OCI-LY3 (cell line): ENCODE measurements around the gene CMSS1.

Experiments used
- H2AFZ ChIP-seq: fragments of 200-600, 300-600 bp; shearing (Covaris generic); 2 replicates; pipeline ENCODE4 v1.6.0; 2014; ENCODE audit warnings: antibody characterized with exemption, low read depth, low read length
- H3K27ac ChIP-seq: fragments of 200-600, 300-600 bp; sonication (generic); 2 replicates; pipeline ENCODE4 v1.5.1; 2014; ENCODE audit warnings: mild to moderate bottlenecking, low read length, moderate library complexity, mixed read lengths
- H3K27me3 ChIP-seq: fragments of 200-600, 300-600 bp; sonication (generic); 2 replicates; pipeline ENCODE4 v1.6.1; 2014; ENCODE audit warnings: low read depth, low read length, mixed read lengths
- H3K36me3 ChIP-seq: fragments of 200-600, 300-600 bp; sonication (generic); replicated peaks from 2 replicates; pipeline ENCODE3; 2014; ENCODE audit warnings: low read depth, low read length, mixed read lengths
- H3K4me1 ChIP-seq: fragments of 300-600, 200-600 bp; sonication (generic); 2 replicates; pipeline ENCODE4 v1.6.1; 2014; ENCODE audit warnings: low read length, mixed read lengths
- H3K4me2 ChIP-seq: fragments of 200-600, 300-600 bp; sonication (generic); 2 replicates; pipeline ENCODE4 v1.6.1; 2014; ENCODE audit warnings: low read length, mixed read lengths
- H3K4me3 ChIP-seq: fragments of 300-600, 200-600 bp; sonication (generic); 2 replicates; pipeline ENCODE4 v1.5.1; 2014; ENCODE audit warnings: antibody characterized with exemption, mild to moderate bottlenecking, low read length, moderate library complexity
- H3K79me2 ChIP-seq: fragments of 300-600, 200-600 bp; shearing (Covaris generic); 2 replicates; pipeline ENCODE4 v1.6.1; 2014; ENCODE audit warnings: mild to moderate bottlenecking, low read length, mixed read lengths
- H3K9ac ChIP-seq: fragments of 300-600, 200-600 bp; shearing (Covaris generic); 2 replicates; pipeline ENCODE4 v1.6.0; 2014; ENCODE audit warnings: mild to moderate bottlenecking, low read length, moderate library complexity
- H3K9me3 ChIP-seq: fragments of 200-600, 300-600 bp; shearing (Covaris generic); 2 replicates; pipeline ENCODE4 v1.6.1; 2014; ENCODE audit warnings: low read length, mixed read lengths; ENCODE audit not compliant: insufficient read depth
- H4K20me1 ChIP-seq: fragments of 200-600, 300-600 bp; sonication (generic); 2 replicates; pipeline ENCODE4 v1.6.1; 2016; ENCODE audit warnings: low read length, mixed read lengths; ENCODE audit not compliant: insufficient read depth
- EZH2phosphoT487 ChIP-seq: fragments of 200-600 bp; shearing (Covaris generic); IDR thresholded peaks from 2 replicates; pipeline ENCODE4 v1.6.1; 2018; ENCODE audit warnings: antibody characterized with exemption, mixed run types, low read depth
- TF ChIP-seq, protein P1 (sequence below): fragments of 200-600, 300-600 bp; sonication (generic); IDR thresholded peaks from 2 replicates; pipeline ENCODE4 v1.5.1; 2014; ENCODE audit warnings: antibody characterized with exemption, low read length, low read depth

CMSS1 gene

DNA sequence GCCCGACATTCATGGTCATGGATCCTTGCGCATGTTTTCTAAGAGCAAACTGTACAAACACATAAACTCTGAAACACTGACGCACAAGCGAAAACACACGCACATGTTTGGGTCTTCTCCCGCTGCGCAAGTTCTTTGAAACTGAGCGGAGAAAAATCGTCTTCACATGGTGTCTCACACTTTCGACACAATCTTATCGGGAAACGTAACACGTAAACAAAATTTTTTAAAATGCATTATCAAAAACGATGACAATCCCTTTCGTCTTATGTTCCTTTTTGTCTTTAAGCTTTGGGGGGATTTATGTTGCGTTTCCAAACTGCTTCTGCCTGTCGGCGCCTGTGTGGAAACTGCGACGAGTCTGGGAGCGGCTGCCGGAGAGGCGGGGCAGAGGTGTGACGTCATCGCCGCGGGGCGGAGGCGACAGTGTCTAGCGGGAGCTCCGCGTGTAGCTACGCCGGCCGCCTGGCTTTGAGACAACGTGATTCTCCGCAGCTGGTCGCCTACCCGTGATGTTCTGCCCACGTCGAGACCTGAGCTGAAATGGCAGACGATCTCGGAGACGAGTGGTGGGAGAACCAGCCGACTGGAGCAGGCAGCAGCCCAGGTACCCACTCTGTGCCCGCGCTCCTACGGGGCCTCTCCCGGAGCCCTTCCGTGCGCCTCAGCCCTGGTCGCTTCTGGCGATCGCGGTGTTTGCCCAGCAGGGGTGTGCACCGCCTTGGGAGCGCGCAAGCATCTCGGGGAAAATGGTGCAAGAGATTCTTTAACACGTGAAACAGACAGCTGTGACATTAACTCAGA, at the start of gene CMSS1:
CMSS1 (plus strand) TSS at position 426 of the 804 bp plus-strand sequence.
- TF ChIP-seq, protein P1, sequence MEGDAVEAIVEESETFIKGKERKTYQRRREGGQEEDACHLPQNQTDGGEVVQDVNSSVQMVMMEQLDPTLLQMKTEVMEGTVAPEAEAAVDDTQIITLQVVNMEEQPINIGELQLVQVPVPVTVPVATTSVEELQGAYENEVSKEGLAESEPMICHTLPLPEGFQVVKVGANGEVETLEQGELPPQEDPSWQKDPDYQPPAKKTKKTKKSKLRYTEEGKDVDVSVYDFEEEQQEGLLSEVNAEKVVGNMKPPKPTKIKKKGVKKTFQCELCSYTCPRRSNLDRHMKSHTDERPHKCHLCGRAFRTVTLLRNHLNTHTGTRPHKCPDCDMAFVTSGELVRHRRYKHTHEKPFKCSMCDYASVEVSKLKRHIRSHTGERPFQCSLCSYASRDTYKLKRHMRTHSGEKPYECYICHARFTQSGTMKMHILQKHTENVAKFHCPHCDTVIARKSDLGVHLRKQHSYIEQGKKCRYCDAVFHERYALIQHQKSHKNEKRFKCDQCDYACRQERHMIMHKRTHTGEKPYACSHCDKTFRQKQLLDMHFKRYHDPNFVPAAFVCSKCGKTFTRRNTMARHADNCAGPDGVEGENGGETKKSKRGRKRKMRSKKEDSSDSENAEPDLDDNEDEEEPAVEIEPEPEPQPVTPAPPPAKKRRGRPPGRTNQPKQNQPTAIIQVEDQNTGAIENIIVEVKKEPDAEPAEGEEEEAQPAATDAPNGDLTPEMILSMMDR: no peak
- TF ChIP-seq EZH2phosphoT487: no peak
- no peaks in the 10 kb centered on the region for H3K9me3 ChIP-seq
- H3K27ac ChIP-seq: peak within 1 kb of the TSS; percentile 65
- no peaks in the 10 kb centered on the region for H3K27me3 ChIP-seq
- H2AFZ ChIP-seq: peak within 1 kb of the TSS; percentile 92
- H4K20me1 ChIP-seq: no peaks in the 10 kb centered on the region
- peak within 1 kb of the TSS; percentile 86 for H3K4me2 ChIP-seq
- peaks cover 8% of the 10 kb centered on the region for H3K36me3 ChIP-seq
- peaks cover 50% of the 10 kb centered on the region for H3K79me2 ChIP-seq
- H3K4me1 ChIP-seq: peaks cover 16% of the 10 kb centered on the region
- peak within 1 kb of the TSS; percentile 92 for H3K4me3 ChIP-seq
- H3K9ac ChIP-seq: peak within 1 kb of the TSS; percentile 74

DNA sequence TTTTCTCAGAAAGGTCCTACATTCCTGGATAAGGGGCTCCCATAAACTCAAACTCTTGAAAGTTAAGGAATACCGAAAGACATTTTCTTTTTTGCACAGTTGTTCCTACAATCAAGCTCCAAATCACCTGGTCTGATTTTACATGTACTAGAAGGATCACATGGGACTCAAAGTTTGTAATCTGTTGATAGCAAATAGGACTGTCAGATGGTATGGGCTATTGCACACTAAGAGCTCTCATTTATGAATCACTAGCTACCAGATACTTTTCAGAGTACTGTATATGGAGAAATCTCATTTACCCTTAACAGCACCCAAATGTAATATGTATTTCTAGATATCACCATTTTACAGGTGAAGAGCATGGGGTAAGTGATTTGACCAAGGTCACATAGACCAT, 49.5 kb upstream of the CMSS1 start:
- Histone ChIP-seq H3K79me2 (no peaks in the 10 kb centered on the region), H3K4me1 (no peaks in the 10 kb centered on the region), H4K20me1 (no peaks in the 10 kb centered on the region), H3K36me3 (no peaks in the 10 kb centered on the region), H3K27me3 (no peaks in the 10 kb centered on the region), H3K4me3 (no peak overlapping the region), H3K4me2 (no peak overlapping the region), H3K9ac (no peak overlapping the region), H3K9me3 (no peaks in the 10 kb centered on the region), H3K27ac (no peak overlapping the region), H2AFZ (no peak overlapping the region)
- TF ChIP-seq, protein P1: no peak
- no peak for TF ChIP-seq EZH2phosphoT487

DNA sequence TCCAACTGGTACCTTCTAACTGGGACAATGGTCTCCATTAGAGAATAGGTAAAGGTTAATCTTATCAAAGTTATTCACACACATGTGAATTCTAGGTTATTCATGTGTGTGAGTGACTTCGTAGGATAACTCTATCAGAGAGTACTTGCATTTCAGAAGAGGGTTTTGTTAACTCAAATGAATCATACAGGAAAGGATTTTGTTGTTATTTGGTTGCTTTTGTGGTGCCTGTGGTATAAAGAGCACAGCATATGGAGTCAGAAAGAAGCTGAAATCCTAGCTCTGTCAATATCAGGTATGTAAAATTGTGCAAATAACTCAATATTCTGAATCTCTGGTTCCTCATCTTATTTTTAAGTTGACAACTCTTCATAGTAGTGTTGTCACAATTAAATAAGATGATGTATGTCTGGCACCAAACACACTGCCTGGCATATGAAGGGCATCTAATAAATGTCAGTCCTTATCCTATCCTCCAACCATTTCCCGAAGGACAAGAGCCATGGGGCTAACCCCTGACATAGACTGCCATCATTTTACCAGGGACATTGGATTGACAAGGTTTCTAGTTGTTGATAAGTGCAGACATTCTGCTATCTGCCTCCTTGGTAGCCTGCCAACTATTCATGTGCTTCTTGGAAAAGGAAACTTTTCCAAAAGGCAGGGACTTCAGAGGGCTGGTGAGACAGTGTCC, 48.7 kb upstream of the CMSS1 start:
- Histone ChIP-seq H3K9ac (no peak overlapping the region), H4K20me1 (no peaks in the 10 kb centered on the region), H3K27ac (no peak overlapping the region), H3K79me2 (no peaks in the 10 kb centered on the region), H3K4me3 (no peak overlapping the region), H2AFZ (no peak overlapping the region), H3K4me2 (no peak overlapping the region), H3K36me3 (no peaks in the 10 kb centered on the region), H3K9me3 (no peaks in the 10 kb centered on the region), H3K4me1 (no peaks in the 10 kb centered on the region), H3K27me3 (no peaks in the 10 kb centered on the region)
- TF ChIP-seq, protein P1: no peak

DNA sequence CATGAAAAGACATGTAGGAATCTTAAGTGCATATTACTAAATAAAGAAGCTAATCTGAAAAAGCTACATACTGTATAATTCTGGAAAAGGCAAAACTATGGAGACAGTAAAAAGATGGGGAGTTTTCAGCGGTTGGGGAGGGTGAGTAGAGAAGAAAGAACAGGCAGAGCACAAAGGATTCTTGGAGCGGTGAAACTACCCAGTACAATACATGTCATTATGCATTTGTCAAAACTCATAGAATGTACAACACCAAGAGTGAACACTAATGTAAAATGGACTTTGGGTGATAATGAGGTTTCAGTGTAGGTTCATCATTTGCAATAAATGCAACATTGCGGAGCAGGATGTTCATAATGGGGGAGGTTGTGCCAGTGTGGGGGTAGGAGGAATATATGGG, 45.5 kb upstream of the CMSS1 start:
- Histone ChIP-seq H3K4me2 (no peak overlapping the region), H3K36me3 (no peaks in the 10 kb centered on the region), H3K9me3 (no peaks in the 10 kb centered on the region), H3K4me1 (peaks cover 12% of the 10 kb centered on the region), H3K4me3 (no peak overlapping the region), H3K9ac (no peak overlapping the region), H3K27ac (no peak overlapping the region), H3K79me2 (no peaks in the 10 kb centered on the region), H3K27me3 (peaks cover 9% of the 10 kb centered on the region), H4K20me1 (no peaks in the 10 kb centered on the region), H2AFZ (no peak overlapping the region)
- TF ChIP-seq, protein P1: no peak
- TF ChIP-seq EZH2phosphoT487: no peak
